GM13977 (cell line): Measurements from ENCODE around the gene ERGIC1.
A peak's percentile ranks its signal among the peaks of the same experiment; 100 is the strongest.

ENCODE experiments used
- DNase-seq: peaks from one replicate; pipeline ENCODE4 v3.0.0; 2012; ENCODE audit warnings: low spot score
- in situ Hi-C: fragments of 300-500 bp; cut with MboI; formaldehyde crosslinking; loops from one replicate; pipeline ENCODE4 v1.12.0; 2022; ENCODE audit warnings: low sequenced_read_pairs, low pct_unique_long_range_greater_than_20kb, mixed read lengths, inconsistent platforms; ENCODE audit not compliant: unreplicated experiment
- TF ChIP-seq, protein P1 (sequence below): IDR thresholded peaks from 2 replicates; pipeline ENCODE4 v1.5.1; 2012; ENCODE audit warnings: mild to moderate bottlenecking, control low read depth; ENCODE audit not compliant: insufficient read depth; ENCODE audit errors: extremely low read depth, missing control alignments

Gene ERGIC1

DNA sequence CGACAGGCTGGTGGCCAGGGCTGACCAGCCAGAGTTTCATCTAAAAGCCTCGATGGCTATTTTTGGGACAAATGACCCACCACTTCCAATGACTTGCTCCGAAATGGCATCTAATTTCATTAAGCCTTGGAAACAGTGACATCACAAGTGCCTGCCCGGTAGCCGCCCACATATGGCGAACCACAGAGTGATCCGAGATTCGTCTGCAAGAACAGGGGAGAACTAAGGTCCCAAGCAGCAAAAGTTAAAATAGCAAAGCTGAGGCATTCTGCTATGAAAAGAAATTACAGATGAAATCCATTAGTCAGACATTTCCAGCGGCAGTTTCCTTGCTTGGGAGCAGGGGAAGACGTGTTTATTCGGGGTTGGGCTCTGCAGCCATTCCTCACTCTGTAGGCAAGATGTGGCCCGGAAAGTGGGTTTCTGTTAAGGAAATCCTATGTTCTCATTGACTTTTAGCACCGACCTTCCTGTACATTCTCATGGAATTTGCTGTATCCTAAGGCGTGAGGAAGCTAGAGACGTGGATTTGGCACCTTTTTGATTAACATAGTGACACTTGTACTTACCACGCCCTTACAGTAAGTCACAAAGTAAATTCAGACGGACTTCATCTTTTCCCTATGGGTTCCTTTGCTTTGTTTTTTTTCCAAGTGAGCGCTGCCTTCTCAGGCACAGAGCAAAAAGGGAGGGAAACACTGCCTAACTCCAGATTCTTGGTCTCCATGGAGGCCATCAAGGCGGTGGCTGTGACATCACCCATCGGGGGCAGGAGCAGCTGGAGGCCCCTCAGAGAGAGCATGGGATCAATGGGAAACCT, 45.1 kb downstream of the ERGIC1 start:
- TF ChIP-seq, protein P1, sequence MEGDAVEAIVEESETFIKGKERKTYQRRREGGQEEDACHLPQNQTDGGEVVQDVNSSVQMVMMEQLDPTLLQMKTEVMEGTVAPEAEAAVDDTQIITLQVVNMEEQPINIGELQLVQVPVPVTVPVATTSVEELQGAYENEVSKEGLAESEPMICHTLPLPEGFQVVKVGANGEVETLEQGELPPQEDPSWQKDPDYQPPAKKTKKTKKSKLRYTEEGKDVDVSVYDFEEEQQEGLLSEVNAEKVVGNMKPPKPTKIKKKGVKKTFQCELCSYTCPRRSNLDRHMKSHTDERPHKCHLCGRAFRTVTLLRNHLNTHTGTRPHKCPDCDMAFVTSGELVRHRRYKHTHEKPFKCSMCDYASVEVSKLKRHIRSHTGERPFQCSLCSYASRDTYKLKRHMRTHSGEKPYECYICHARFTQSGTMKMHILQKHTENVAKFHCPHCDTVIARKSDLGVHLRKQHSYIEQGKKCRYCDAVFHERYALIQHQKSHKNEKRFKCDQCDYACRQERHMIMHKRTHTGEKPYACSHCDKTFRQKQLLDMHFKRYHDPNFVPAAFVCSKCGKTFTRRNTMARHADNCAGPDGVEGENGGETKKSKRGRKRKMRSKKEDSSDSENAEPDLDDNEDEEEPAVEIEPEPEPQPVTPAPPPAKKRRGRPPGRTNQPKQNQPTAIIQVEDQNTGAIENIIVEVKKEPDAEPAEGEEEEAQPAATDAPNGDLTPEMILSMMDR = no peak
- in situ Hi-C loops = no loop called here
- DNase-seq = no peak

DNA sequence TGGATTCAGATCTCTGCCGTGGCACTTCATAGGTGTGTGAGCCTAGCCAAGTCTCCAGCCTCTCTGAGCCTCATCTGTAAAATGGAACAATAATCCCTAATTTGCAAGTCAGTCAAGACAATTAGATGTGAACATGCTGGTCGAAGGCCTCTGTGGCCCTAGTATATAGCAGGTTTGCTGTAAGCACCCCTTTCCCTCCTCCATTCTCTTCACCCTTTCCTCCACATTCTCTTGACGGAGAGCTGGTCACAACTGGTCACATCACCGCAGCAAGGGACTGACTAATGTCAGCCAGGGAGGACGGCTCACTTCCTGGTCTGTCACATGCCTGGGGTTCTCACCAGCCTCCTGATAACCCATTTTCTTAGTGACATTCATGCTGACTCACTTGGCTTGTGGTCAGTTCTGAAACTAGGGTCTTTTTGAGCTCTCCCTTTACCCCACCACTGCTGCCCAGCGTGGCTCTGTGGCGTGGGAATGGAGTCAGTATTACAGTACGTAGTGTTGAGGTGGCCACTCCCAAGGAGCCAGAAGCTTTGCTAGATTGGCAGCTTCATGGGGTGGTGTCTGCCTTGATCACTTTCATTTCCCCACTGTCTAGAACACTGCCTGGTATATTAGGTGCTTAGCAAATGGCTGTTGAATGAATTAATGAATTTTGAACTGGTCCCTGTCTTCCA, 47.8 kb downstream of the ERGIC1 start:
- in situ Hi-C loops = no loop called here
- DNase-seq = peak; percentile 61
- TF ChIP-seq, protein P1 = no peak

DNA sequence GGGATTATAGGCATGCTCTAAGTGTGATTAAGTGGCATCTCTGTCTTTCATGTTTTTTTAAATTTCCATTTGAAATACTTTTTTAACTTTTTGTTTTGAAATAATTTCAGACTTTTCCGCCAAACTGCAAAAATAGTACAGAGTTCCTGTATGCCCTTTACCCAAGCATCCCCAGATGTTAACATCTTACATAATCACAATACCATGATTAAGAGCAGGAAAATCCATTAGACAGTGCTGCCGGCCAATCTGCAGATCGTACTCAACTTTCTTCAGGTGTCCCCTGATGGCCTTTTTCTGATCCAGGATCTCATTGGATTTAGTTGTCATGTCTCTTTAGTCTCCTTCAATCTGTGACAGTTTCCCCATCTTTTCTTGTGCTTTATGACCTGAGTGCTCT, 49.0 kb downstream of the ERGIC1 start:
- in situ Hi-C loops = no loop called here
- TF ChIP-seq, protein P1 = no peak
- no peak for DNase-seq

DNA sequence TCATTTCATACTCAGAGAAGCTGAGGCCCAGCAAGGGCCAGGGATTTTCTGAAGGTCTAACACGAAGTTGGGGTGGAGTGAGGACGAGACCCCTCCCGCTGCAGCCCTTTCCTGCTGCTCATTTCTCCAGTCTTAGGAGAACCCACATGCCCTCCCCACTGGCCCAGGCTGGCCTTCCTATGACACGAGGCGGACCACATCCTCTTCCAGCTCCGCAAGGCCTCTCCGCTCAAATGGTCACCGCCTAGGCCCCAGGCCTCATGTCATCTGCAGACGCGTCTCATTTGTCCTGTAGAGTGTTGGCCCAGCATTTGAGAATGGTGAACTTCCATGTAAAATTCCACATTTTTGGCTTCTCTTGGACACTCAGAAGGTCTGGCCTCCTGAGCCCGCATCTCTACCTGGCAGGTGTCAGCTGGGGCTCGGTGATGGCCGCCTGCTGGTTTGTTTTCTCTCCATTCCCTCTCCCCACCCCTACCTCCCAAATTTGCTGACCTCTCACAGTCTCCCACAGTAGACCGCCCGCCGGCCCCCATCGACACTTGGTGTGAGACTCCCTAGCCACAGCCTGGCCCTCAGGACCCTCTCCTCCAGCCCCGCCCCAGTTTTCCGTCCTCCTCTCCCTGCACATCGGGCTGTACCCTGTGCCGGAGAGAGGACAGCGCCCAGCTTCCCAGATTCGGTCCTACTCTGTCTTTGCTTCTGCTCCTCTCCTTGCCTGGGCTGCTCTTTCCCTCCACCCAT, 51.7 kb downstream of the ERGIC1 start:
- DNase-seq = no peak
- in situ Hi-C loops = no loop called here

DNA sequence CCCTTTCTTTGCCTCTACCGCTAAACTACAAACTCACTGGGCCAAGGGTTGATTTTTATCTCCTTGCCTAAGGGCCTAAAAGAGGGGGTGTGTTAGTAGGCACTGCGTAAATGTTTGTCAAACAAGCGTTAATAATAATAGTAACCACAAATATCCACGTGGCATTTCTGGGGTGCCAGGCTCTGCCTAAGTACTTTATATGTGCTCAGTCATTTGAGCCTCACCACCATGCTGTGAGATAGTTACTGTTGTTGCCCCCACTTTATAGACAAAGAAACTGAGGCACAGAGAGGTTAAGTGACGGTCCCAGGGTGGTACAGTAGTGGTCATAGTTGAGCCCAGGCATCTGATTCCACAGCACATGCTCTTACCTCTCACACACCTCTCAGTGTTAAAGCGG, 52.4 kb downstream of the ERGIC1 start:
- in situ Hi-C loops = no loop called here
- DNase-seq = no peak
- TF ChIP-seq, protein P1 = no peak

More for the DNA sequence above, 51.7 kb downstream of the ERGIC1 start:
- TF ChIP-seq, protein P1 = no peak

DNA sequence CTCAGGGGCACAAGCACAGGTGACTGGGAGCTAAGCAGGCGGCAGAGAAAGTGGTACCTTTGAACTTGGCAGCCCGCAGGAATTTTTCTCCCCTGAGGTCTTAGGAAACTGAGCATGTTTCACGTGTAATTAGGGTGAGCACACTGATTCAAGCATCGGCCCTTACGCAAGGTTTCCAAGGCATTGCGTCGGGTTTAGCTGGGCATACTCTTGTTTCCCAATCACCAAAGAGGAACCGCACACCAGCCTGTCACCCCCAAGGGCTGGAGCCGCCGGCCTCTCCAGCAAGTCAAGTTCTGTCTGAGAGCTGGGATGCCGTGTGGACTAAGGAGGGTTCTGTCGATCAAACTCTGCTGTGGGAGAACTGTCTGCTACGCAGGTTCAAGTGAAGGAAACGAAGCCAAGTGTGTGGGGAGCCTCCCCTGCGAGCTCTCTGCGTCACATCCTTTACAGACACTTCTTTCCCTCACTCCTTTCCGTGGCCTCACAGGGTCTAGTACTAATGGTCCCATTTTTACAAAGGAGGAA, 53.0 kb downstream of the ERGIC1 start:
- TF ChIP-seq, protein P1 = no peak
- no peak for DNase-seq
- in situ Hi-C loops = no loop called here
